Retinal pigment epithelial cell (primary cell): Measurements from ENCODE around the gene CBR1.

Experiments used
- DNase-seq: peaks from one replicate; pipeline ENCODE4 v3.0.0-alpha.2; 2010; ENCODE audit warnings: low read depth
- H3K4me3 ChIP-seq: 2 replicates; pipeline ENCODE4 v1.5.1; 2011; ENCODE audit warnings: mild to moderate bottlenecking, low read length, control low read depth, moderate library complexity
- TF ChIP-seq, protein P1 (sequence below): conservative IDR thresholded peaks from 2 replicates; pipeline ENCODE4 v1.5.1; 2011; ENCODE audit warnings: low read depth, low read length, control low read depth, inconsistent platforms

CBR1 gene

DNA sequence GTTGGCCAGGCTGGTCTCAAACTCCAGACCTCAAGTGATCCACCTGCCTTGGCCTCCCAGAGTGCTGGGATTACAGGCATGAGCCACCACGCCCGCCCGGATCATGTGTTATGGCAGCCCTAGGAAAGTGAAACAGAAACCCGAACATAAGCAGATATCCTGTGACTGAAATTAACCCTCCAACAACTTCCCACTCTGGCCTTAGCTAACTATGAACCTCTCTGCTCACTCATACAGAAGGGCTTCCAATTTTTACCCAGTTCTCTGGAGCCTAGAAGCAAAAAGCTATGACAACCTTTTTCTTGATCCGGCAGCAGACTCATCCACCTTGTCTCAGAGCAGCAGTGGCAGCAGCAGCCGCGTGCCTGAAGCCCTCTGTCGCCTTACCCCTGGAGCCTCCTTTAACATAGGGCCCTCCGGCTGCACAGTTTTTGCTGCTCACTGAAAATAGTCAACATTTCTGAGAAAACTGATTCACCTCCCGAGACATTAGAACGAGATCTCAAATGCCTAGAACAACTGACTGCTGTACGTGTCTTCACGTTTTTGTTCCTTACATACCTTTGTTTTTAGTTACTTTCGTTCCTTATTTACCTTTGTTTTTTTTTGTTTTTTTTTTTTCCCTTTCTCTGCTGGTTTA lies 9.3 kb downstream of the CBR1 start:
- no peak for DNase-seq
- H3K4me3 ChIP-seq: no peak overlapping the region

DNA sequence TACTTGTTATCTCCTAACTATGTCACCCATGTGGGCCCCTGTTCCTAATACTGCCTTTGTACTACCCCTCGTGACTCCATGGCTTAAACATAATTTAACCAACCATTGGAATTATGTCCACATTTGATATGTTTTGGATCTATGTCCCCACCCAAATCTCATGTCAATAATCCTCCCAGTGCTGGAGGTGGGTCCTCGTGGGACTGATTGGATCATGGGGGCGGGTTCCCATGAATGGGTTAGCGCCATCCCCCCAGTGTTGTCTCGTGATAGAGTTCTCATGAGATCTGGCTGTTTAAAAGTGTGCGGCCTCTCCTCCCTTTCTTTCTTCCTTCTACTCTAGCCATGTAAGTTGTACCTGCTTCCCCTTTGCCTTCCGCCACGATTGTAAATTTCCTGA lies 9.8 kb downstream of the CBR1 start:
- no peak overlapping the region for H3K4me3 ChIP-seq
- DNase-seq: no peak
- TF ChIP-seq, protein P1, sequence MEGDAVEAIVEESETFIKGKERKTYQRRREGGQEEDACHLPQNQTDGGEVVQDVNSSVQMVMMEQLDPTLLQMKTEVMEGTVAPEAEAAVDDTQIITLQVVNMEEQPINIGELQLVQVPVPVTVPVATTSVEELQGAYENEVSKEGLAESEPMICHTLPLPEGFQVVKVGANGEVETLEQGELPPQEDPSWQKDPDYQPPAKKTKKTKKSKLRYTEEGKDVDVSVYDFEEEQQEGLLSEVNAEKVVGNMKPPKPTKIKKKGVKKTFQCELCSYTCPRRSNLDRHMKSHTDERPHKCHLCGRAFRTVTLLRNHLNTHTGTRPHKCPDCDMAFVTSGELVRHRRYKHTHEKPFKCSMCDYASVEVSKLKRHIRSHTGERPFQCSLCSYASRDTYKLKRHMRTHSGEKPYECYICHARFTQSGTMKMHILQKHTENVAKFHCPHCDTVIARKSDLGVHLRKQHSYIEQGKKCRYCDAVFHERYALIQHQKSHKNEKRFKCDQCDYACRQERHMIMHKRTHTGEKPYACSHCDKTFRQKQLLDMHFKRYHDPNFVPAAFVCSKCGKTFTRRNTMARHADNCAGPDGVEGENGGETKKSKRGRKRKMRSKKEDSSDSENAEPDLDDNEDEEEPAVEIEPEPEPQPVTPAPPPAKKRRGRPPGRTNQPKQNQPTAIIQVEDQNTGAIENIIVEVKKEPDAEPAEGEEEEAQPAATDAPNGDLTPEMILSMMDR: no peak

More for the DNA sequence above, 9.3 kb downstream of the CBR1 start:
- TF ChIP-seq, protein P1: no peak

DNA sequence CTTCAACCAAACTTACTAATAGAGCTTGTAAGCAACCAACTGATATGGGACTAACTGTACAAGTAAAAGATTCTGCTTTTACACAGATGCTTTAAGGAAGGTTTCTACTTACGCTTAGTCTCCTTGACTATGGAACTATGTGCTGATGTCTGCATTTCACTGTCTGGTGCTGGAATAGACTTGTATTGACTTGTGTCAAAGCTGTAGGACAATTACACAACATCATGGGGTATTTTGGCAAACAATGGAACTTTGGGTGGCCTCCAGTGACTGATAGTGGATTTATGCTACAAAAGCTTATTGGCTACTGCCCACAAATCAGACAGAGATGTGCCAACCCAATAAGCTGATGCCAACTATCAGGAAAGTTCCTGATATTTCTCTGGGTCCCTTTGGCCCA lies 10.6 kb downstream of the CBR1 start:
- no peak overlapping the region for H3K4me3 ChIP-seq
- DNase-seq: no peak
- TF ChIP-seq, protein P1: no peak

DNA sequence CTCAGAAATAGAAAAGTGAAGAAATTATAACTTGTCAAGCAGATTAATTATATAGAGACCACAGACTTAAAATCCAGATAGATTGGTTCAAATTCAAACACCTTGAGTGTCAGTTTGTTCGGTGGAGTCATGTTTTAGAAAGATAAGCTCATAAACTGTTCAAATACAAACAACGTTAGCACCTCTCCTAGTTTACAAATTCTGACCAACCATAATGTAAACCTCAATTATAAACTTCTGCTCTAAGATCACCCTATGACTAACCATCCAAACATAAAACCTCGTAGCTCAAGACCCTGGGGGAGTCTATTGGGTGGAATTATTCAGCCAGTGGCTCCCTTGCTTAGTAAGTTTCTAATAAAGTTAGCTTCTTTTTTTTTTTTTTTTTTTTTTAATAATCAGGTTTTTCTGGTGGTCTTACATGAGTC lies 12.4 kb downstream of the CBR1 start:
- H3K4me3 ChIP-seq: no peak overlapping the region

DNA sequence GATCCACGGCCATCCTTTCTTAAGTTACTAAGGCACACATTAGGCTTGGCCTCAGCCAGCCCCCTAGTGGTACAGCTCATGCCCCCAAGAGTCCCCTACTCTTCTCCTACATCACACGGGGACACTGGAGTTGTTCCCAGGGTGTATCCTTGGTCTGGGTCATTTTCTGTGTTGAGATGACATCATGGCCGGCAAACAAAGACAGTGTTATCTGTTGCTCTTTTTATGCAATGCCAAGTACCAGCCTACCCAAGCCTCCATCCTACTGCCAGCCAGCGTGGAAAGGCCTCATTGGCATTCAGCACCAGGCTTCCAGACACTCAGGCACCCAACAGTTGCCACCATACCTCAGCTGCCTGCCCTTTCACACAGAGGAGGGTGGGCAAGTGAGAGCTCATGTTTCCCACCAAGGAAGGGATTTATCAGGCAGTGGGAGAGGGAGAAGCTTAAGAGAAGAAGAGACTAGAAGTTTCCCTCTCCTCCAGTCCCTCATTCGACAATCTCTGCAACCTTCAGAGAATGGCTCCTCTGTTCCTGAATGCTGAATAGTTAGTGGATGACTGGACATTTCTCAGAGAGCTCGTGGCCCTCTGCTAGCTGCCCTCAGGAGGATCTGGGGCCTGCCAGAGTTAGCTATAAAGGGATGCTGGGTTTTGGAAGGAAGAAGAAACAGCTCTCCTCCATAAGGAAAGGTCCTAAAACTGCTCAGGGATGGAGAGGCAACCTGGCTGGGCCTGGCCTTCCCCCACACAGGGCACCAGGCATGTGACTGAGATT lies 17.7 kb downstream of the CBR1 start:
- no peak for DNase-seq
- no peak overlapping the region for H3K4me3 ChIP-seq
- TF ChIP-seq, protein P1: peak; percentile 25

More for the DNA sequence above, 12.4 kb downstream of the CBR1 start:
- TF ChIP-seq, protein P1: no peak
- no peak for DNase-seq

DNA sequence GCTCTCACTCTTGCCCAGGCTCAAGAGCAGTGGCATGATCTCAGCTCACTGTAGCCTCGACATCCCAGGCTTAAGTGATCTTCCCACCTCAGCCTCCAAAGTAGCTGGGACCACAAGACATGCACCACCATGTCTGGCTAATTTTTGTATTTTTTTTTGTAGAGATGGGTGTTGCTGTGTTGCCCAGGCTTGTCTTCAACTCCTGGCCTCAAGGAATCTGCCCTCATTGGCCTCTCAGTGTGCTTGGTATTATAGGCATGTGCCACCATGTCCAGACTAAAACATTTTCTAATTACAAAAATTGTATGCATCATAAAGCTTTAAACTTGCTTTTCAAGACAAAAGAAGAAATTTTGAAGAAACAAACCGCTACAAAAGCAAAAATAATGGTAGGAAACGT lies 20.1 kb downstream of the CBR1 start:
- no peak overlapping the region for H3K4me3 ChIP-seq
- DNase-seq: no peak
- TF ChIP-seq, protein P1: no peak

DNA sequence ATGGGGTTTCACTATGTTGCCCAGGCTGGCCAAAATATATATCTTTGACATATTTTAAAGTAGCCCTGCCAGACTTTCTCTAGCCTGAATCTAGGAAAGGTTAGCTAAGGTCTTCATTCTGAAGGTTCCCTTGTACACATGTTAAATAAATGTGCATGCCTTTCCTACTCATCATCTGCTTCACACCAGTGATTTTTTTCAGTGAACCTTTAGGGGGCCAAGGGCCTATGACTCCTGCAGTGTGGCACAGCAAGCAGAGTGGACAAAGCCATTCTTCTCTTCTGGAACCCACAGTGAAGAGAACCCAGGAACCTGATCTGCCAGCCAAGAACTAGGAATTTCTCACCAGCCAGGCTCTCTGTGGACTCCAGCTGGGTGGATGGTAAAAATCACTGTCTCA lies 22.9 kb downstream of the CBR1 start:
- DNase-seq: no peak
- TF ChIP-seq, protein P1: no peak
- H3K4me3 ChIP-seq: no peak overlapping the region
